ENCODE measurements around the gene NTRK2.

The NTRK2 gene

GRCh38 chr9:84993105-84993504, 323.6 kb downstream of the NTRK2 start:
- DNase-seq: no peak

GRCh38 chr9:84996029-84996428, 326.5 kb downstream of the NTRK2 start:
- DNase-seq: no peak

GRCh38 chr9:84996716-84997115, 327.2 kb downstream of the NTRK2 start:
- no peak for DNase-seq

GRCh38 chr9:84997472-84997871, 327.9 kb downstream of the NTRK2 start:
- DNase-seq: no peak

- DNase-seq: no peak
Observed at GRCh38 chr9:84998639-84999038, 329.1 kb downstream of the NTRK2 start.

GRCh38 chr9:84999788-85000187, 330.3 kb downstream of the NTRK2 start:
- DNase-seq: no peak

- DNase-seq: no peak
Observed at GRCh38 chr9:85001925-85002324, 332.4 kb downstream of the NTRK2 start.

GRCh38 chr9:85004818-85005413, 335.4 kb downstream of the NTRK2 start:
- no peak for DNase-seq

- no peak for DNase-seq
Observed at GRCh38 chr9:85007748-85008147, 338.2 kb downstream of the NTRK2 start.

- DNase-seq: no peak
Observed at GRCh38 chr9:85008215-85008614, 338.7 kb downstream of the NTRK2 start.

- no peak for DNase-seq
Observed at GRCh38 chr9:85009251-85009650, 339.7 kb downstream of the NTRK2 start.

GRCh38 chr9:85013703-85014102, 344.2 kb downstream of the NTRK2 start:
- DNase-seq: no peak

GRCh38 chr9:85014292-85014691, 344.8 kb downstream of the NTRK2 start:
- DNase-seq: no peak

- DNase-seq: no peak
Observed at GRCh38 chr9:85016384-85017006, 347.0 kb downstream of the NTRK2 start.

GRCh38 chr9:85020791-85021190, 351.3 kb downstream of the NTRK2 start:
- DNase-seq: no peak

GRCh38 chr9:85021686-85022085, 352.2 kb downstream of the NTRK2 start:
- no peak for DNase-seq

GRCh38 chr9:85024374-85024773, 354.8 kb downstream of the NTRK2 start:
- no peak for DNase-seq

- DNase-seq: no peak
Observed at GRCh38 chr9:85025638-85026037, 356.1 kb downstream of the NTRK2 start.

- DNase-seq: no peak
Observed at GRCh38 chr9:85027870-85028269, 358.3 kb downstream of the NTRK2 start.

GRCh38 chr9:85030316-85030715, 360.8 kb downstream of the NTRK2 start:
- no peak for DNase-seq

GRCh38 chr9:85036496-85036895, 367.0 kb downstream of the NTRK2 start:
- DNase-seq: no peak

GRCh38 chr9:85038061-85038460, 368.5 kb downstream of the NTRK2 start:
- DNase-seq: no peak

- DNase-seq: no peak
Observed at GRCh38 chr9:85038824-85039608, 369.5 kb downstream of the NTRK2 start.

GRCh38 chr9:85040146-85040545, 370.6 kb downstream of the NTRK2 start:
- no peak for DNase-seq
